HG02763 (cell line): ENCODE measurements around the gene ATXN1.
A peak's percentile ranks its signal among the peaks of the same experiment; 100 is the strongest.

Experiments used
- ATAC-seq: cut with Tn5 transposase; IDR thresholded peaks from one replicate; pipeline ENCODE4 v1.9.1; 2021; ENCODE audit warnings: mild to moderate bottlenecking, moderate library complexity; ENCODE audit not compliant: unreplicated experiment

Gene ATXN1

GRCh38 chr6:16354692-16355091 lies 406.6 kb downstream of the ATXN1 start:
- ATAC-seq, result no peak

- no peak for ATAC-seq
These were observed 408.3 kb downstream of the ATXN1 start for GRCh38 chr6:16352821-16353438.

DNA sequence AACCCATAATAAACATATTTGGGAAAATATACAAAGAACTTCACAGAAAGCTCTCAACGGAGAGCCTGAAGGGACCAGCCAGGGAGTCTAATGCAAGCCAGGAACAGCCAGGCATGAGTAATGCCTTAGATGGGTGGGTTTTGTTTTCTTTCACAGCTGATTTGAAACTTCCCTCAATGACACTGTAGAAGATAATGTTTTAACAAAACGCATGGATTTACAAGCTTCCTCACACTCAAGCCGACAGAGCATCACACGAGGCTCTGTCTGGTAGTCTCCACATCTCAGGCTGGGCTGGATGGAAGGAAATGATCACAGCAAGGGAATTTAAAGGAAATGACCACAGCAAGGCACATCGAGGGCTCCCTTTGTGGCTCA lies 409.0 kb downstream of the ATXN1 start:
- no peak for ATAC-seq

GRCh38 chr6:16349544-16349943 lies 411.7 kb downstream of the ATXN1 start:
- ATAC-seq, result no peak

DNA sequence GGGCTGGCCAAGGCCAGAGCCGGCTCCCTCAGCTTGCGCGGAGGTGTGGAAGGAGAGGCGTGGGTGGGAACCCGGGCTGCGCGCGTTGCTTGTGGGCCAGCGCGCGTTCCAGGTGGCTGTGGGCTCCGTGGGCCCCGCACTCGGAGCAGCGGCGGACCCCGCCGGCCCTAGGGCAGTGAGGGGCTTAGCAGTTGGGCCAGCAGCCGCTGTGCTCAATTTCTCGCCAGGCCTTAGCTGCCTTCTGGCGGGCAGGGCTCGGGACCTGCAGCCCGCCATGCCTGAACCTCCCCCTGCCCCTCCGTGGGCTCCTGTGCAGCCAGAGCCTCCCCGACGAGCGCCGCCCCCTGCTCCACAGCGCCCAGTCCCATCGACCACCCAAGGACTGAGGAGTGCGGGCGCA lies 414.4 kb downstream of the ATXN1 start:
- ATAC-seq, result no peak

DNA sequence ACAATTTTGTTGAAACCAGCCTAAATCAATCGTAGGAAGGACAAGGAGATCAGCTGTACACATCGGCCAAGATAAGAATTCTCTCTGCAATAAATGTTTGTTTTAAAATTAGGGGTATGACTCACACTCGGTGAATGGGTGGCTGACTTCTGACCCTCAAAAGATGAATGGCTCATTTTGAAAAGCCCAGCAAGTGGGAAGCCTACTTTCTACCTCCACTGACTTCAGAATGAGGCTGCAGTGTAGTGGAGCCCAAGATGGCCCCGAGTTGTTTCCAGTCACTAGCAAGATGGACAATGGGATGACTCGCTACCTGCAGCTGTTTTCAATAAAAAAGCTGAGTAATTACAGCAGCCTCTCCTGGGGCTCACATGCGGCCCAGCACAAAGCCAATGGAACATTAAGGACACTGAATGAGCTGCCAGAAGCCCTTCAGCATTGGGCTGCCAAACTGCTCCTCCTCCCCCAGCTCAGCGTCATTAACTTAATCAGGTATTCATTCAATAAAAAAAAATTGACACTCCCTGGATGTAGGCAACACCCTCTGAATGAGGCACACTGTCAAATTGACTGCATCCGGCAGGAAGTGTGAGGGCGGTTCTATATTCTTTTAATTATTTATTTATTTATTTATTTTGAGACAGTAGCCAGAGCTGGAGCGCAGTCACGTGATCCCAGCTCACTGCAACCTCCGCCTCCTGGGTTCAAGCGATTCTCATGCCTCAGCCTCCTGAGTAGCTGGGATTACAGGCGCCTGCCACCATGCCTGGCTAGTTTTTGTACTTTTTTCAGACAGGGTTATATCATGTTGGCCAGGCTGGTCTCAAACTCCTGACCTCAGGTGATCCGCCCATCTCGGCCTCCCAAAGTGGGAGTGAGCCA lies 415.6 kb downstream of the ATXN1 start:
- no peak for ATAC-seq

DNA sequence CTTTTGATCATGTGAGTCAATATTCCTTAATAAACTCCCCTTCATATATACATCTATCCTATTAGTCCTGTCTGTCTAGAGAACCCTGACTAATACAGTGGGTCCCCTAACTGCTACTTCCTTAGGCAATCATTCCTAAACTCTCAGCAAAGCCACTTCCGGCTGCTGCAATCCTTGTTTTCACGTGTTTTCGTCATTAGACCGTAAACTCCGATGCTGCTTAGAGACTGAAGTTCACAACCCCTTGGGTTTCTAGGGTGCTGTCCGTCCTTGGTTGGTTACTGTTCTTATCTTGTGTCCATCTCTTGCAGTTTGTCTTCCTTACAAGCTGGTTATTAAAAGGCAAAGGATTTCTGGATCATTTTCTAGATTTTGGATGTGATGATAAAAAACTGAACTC lies 416.5 kb downstream of the ATXN1 start:
- no peak for ATAC-seq

- ATAC-seq, result no peak
These were observed 417.7 kb downstream of the ATXN1 start for GRCh38 chr6:16343593-16343992.

DNA sequence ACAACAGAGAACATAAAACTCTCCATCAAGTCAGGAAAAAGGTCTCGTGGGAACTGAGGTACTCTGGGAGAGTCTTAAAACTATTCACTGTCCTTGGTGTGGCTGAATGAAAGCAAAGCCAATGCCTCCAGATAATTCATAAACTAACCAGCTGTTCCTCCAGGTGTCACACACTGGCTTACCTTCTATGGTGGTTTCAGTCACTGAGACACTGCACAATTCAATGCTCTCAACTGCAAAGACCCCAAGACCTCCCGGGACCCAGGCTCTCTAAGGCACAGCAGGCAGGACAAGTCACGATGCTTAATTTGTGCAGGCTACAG lies 422.0 kb downstream of the ATXN1 start:
- ATAC-seq, result no peak

DNA sequence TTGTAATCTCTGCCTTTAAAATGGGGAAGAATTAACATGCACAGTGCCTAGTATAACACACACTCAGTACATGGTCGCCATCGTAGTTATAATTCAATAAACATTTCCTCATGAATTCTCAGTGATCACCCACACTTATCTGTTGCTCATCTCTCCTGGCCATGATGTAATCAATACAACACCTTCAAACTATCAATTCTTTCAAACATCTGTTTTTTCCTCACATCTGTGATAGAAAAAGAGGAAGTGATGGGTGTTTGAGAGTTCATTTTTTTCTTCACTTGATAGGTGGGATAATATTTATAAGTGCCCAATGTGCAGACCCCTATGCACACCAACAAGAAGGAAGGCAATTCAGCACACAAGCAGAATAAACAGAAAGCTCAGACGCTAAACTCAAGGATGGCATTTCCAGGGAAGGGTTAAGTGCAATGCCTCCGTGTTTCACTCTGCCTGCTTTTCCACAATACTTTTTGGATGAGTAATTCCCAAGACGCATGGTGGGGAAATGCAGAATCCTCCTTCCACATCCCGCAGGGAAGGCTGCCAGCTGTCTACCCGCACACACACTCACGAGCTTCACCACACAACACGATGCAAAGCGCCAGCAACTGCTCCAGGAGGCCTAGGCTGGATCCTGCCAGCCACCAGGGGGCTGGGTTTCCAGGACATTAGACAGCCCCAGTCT lies 422.5 kb downstream of the ATXN1 start:
- ATAC-seq, result no peak

DNA sequence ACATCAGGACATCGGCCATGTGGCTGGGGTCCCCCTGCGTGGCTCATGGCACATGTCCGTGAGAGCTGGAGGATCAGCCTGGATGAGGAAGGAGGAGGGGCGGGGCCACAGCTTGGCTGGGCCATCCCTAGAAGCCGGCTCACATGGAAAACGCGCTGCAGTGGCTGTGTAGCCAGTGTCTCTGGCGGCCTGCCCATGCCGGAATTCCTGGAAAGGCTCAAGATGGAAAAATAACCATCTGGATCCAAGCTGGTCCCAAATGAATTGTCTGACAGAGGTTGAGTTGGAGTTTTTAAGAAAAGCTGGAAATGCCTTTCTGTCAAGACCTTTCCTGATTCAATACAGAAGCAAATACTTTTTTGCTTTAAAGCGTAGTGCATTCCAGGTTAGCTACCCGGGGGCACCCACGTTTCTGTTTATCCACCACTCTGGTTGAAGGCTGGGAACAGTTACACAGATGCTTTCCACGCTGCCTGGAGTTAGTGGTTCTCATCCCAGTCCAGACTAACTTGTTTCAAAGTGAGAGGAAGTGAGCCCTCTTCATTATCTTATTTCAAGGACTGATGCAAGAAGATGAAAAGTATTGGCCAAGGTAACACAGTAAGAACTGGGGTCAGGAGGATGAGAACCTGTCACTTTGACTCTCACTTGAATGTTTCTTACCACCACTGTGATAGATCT lies 423.8 kb downstream of the ATXN1 start:
- ATAC-seq, result no peak

DNA sequence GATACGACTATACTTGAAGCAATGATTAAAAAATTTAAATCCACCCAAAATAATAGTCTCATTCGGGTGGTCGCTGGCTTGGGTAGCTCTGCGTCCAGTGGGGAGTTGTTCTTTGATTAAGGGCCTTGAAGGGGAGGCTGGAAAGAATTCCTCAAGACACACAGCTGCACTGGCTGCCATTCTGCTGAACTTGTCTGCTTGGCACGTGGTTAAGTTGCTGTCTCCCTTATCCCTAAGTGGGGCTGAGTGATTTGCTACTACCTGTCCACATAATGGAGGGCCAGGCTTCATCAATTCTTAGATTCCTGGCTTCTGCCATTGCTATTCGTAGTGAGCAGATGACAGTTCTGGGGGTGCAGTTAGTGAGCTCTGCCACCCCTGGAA lies 424.4 kb downstream of the ATXN1 start:
- ATAC-seq, result no peak

DNA sequence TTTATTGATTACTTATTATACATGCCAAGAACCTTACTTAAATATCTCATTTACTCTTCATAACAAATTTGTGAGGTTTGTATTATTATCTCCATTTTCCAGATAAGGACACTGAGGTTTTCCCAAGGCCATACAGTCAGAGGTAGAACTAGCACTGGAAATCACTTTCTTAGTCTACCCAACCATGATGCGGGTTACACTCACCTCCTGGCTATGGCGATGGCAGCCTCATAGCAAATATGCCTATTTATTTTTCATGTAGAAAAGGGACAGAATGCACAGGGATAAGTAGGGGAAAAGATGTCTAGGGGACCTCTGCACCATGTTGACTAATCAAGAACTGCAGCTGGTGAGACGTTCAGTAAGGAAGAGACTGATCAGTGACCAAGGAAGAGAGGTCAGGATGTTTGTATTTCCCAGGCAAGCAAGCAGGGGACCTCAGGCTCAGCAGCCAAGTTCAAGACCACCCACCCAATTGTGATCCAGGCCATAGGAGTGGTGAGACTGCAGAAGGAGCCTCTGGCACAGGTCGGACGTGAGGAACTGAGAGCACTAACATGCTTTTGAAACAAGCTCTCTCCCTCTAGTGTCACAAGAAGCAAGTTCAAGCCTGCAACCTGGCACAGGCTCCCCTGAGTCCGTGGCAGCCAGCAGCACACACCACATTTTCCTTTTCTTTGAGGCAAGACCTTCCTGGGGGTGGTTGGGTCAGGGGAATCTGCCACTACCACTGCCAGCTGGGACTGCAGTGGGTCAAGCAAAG lies 425.0 kb downstream of the ATXN1 start:
- no peak for ATAC-seq

DNA sequence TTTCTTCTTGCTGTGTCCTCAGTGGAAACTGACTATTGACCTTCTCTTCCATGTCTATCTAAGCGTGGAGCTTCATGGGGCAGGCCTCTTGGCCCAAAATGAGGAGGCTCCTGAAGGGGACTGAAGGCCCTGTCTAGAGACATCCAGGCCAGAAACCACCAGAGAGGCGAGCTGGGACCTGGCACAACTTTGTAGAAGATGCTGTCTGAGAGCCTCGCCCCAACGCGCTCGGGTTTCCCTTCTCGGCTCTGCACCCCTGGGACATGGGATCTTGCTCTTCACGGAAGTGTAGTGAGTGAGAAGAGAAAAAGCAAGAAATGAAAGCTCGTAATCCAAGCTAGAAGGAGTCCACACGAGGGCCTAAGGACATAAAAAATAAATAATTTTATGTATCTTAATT lies 426.1 kb downstream of the ATXN1 start:
- no peak for ATAC-seq

DNA sequence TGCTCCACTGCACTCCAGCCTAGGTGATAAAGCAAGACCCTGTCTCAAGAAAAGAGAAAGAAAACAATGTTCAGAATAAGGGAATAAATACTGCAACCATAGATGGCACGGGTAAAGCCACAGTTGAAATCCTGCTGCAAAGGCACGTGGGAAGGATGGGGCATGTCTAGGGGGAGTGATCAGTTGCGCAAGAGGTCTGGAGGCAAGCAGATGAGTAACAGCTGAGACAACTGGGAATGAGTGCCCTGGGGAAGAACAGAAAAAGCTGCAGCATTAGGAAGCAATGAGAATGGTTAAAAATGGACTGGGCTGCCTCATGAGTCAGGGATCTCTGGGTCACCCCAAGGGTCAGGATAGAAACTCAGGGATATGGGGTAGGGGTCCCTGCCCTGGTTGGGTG lies 426.6 kb downstream of the ATXN1 start:
- no peak for ATAC-seq

GRCh38 chr6:16333580-16333979 lies 427.7 kb downstream of the ATXN1 start:
- no peak for ATAC-seq

DNA sequence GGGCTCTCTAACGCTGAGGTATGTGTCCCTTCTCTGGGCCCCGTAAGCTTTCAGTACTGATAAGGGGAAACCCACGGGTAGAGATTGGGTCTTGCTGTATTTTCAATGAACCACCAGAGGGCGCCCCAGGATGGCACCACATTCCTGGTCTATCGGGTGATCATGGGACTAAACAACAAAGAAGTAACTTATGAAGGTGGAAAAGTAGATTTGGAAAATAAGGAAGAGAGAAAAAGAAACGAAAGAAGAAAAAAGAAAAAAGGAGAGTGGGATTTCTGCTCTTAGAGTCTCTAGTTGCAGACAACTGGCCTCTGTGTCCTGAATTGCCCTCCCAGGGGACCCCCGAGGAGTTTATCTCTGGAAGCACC lies 429.1 kb downstream of the ATXN1 start:
- peak; percentile 86 for ATAC-seq

DNA sequence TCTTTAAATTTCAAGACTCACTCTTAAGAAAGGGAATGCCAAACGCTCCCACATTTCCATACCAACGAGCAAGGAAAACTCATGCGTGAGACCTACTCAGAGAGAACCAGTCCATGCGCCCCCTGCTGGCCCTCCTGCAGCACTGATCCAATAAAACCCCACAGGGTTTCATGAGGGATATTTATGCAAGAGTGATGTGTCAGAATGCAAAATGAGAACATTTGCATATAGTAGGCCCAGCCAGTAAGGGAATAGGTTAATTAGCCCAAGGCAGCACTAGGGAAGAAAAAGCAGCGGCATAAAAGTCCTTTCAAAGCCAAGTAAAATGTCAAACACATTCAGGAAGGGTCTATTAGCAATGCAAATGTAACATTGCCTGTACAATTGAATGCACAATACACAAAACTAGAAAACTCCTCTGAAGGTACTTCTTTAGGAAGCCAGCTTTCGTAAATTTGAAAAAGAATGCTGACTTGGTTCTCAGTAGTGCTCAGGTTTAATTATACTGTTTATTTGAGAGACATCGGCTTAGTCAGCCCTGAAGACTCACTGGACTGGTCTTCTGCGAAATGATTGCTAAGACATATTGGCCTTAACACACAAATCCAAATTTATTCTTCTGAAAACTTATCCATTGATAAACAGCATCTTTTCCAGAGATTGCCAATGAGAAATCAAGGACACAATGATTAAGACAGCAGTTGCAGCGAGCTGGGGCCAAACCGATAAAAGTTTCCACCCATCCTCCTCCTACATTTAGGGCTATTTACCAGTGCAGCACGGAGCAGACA lies 429.7 kb downstream of the ATXN1 start:
- ATAC-seq, result no peak

- no peak for ATAC-seq
These were observed 432.0 kb downstream of the ATXN1 start for GRCh38 chr6:16329233-16329632.

- ATAC-seq, result no peak
These were observed 433.4 kb downstream of the ATXN1 start for GRCh38 chr6:16327777-16328325.
